GM18499 (cell line): ENCODE measurements around the gene PLRG1.

ENCODE experiments used
- ATAC-seq: cut with Tn5 transposase; IDR thresholded peaks from one replicate; pipeline ENCODE4 v1.9.1; 2021; ENCODE audit warnings: moderate number of reproducible peaks; ENCODE audit not compliant: insufficient read depth, unreplicated experiment

The PLRG1 gene

DNA sequence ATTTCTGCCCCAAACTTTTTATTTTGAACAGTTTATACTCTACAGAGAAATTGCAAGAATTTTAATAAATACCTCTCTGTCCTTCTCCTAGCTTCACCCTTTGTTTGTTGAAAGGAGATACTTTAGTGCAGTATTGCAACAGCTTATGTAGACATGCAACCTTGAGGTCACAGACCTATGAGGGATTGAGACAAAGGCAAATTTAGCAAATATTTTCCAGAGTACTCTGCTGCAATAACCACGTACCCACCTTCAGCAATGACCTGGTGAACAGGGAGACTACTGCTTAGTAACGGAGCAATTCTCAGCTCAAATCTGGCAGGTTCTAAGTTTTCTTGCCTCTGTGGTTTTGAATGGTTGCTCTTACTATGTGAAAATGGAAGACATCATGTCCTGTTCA, 27.1 kb upstream of the PLRG1 start:
- ATAC-seq, result no peak

DNA sequence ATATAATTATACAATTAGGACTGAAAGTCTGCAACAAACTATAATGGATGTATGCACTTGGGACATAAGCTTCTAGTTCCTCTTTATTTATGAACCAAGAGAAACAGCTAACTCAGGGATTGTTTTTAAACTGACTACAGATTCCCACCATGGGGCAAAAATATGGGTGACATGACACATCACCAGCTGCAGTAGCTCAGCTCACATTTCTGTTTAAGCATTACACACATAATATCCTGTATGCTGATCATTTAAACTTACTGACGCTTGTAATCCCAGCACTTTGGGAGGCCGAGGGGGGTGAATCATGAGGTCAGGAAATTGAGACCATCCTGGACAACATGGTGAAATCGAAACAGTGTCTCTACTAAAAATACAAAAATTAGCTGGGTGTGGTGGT, 24.1 kb upstream of the PLRG1 start:
- no peak for ATAC-seq

- ATAC-seq, result no peak
Observed at GRCh38 chr4:154573190-154573870, 23.1 kb upstream of the PLRG1 start.

- ATAC-seq, result no peak
Observed at GRCh38 chr4:154569584-154569983, 19.4 kb upstream of the PLRG1 start.

GRCh38 chr4:154569028-154569427, 18.8 kb upstream of the PLRG1 start:
- ATAC-seq, result no peak

- no peak for ATAC-seq
Observed at GRCh38 chr4:154566639-154567204, 16.5 kb upstream of the PLRG1 start.

DNA sequence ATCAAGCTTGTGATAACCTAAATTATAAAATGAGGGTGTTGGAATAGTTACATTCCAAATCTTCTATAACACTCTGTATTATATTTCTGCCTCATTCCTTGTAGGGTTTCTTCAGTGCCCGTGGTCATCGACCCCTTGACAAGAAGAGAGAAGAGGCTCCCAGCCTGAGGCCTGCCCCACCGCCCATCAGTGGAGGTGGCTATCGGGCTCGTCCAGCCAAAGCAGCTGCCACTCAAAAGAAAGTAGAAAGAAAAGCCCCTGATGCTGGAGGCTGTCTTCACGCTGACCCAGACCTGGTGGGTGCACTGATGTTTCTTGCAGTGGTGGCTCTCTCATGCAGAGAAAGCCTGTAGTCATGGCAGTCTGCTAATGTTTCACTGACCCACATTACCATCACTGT, 15.5 kb upstream of the PLRG1 start:
- no peak for ATAC-seq

GRCh38 chr4:154564311-154564710, 14.1 kb upstream of the PLRG1 start:
- no peak for ATAC-seq

DNA sequence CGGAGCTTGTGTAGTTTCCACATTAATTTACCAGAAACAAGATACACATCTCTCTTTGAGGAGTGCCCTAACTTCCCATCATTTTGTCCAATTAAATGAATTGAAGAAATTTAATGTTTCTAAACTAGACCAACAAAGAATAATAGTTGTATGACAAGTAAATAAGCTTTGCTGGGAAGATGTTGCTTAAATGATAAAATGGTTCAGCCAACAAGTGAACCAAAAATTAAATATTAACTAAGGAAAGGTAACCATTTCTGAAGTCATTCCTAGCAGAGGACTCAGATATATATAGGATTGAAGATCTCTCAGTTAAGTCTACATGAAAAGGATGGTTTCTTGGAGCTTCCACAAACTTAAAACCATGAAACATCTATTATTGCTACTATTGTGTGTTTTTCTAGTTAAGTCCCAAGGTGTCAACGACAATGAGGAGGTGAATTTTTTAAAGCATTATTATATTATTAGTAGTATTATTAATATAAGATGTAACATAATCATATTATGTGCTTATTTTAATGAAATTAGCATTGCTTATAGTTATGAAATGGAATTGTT, 12.6 kb upstream of the PLRG1 start, which contains the start of gene FGB:
FGB (plus strand) TSS at position 315 of the 558 bp plus-strand sequence; CDS start at position 323, 8 bp downstream.
- ATAC-seq, result no peak

DNA sequence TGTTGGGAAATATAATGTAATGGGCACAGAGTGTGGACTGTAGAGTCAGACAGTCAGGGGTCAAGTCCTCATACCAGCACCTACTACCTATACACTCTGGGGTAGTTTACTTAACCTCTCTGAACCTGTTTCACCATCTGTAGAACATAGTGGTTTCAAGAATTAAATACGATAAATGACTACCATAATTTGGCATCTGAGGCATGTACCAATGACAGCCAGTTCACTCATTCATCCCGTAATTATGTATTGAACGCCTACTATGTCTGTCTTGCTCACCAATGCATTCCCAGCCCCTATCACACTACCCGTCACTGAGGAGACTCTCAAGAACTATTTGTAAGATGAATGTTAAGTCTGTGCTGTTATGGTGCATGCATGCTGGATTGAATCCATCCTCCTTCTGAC, 10.6 kb upstream of the PLRG1 start:
- ATAC-seq, result no peak

- ATAC-seq, result no peak
Observed at GRCh38 chr4:154560419-154560801, 10.2 kb upstream of the PLRG1 start.

GRCh38 chr4:154559494-154560418, 9.6 kb upstream of the PLRG1 start:
- ATAC-seq, result peak; percentile 68

- ATAC-seq, result no peak
Observed at GRCh38 chr4:154559141-154559493, 8.9 kb upstream of the PLRG1 start.

DNA sequence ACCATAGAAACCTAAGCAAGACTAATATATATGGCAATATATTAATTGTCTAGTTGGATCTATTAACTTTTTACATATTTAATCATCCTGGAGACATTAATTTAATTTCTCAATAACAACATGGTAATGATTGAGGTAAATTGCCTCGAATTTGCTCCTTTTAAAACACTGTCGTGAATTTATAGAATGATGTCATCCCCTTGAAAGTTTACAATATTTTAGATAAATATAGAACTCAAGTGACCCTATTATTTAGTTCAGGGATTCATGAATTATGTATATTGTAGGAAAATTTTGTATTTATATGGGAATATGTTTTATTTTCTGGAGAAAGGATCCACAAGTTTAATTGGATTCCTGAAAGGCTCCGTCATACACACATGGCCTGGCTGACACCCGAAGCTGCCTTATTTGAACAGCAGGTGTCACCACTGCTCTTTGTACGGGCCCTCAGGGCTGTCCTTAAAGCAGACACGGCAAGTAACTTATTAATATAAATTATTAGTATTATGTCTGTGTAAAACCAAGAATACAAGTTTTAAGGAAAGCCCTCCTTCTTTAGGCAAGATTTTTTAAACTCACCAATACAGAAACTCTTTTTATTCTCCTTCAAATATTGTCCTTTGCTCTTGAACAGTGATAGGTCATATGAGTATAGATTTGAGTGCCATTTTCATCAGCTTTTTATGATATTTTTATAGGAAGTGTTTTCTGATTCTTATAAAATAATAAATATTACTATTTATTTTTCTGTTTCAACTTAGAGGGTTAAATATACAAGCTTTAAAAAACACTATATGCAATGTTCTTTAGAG, 1.9 kb upstream of the PLRG1 start:
- ATAC-seq, result peak; percentile 34

- no peak for ATAC-seq
Observed at GRCh38 chr4:154545689-154546088, 4.5 kb downstream of the PLRG1 start.

GRCh38 chr4:154542271-154542879, 7.8 kb downstream of the PLRG1 start:
- no peak for ATAC-seq

DNA sequence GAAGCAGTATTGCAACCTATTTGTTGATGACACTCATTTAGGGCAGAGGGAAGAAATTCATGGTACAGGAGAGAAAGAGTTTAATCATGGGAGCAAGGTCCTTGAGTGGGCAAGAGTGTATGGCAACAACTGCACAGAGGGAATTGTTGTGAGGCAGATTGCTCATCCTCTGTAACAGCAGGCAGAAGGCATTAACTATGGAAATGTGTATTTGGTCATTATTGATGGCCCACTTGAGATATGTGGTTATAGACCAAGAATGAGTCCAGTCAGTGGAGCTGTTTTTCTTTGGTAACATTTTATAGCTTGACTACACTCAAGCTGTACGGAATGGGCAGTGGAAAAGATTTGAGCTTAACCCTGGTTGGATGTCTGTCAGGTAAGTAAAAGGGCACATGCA, 15.9 kb downstream of the PLRG1 start:
- no peak for ATAC-seq

- no peak for ATAC-seq
Observed at GRCh38 chr4:154529728-154530519, 20.3 kb downstream of the PLRG1 start.

- no peak for ATAC-seq
Observed at GRCh38 chr4:154528869-154529268, 21.3 kb downstream of the PLRG1 start.
